ENCODE measurements around the gene IL18R1. TPM values are rescaled to one million over a fixed set of nuclear protein-coding genes. Genes with fewer than 3 reads are reported as not detected.

The IL18R1 gene
- 1 to 10 TPM; 7.0 to 7.7 (median 7.2) TPM for total RNA-seq

- no peaks in the 10 kb centered on the region for H3K27me3 ChIP-seq
- peak within 1 kb of the TSS; percentile 16 to 37 for H3K27ac ChIP-seq
- intact Hi-C loops (cut with DNase I; ENCODE audit: low total_unique reads), result no loop called here
- peak within 1 kb of the TSS; percentile 66 to 72 (median 70) for H3K4me3 ChIP-seq
- H3K9me3 ChIP-seq, result no peaks in the 10 kb centered on the region
- H3K4me1 ChIP-seq, result no peaks in the 10 kb centered on the region
- H3K36me3 ChIP-seq, result no peaks in the 10 kb centered on the region
- TF ChIP-seq POLR2A (IDR thresholded peaks at IDR 0.05) (no peak), POLR2AphosphoS5 (IDR thresholded peaks at IDR 0.05) (peak in 1 of 3 donors; percentile 34), CTCF (IDR thresholded peaks at IDR 0.05) (peak; percentile 36 to 73 (median 42))
- DNase-seq (ENCODE audit: low spot score in 2 of 2), result peak; percentile 42 to 64
Measured at GRCh38 chr2:102355526-102356380, at the start of gene IL18R1. IL18R1 (plus strand) TSS chr2:102355796; CDS start chr2:102362661, 6,865 bp downstream.

GRCh38 chr2:102306125-102306524, 49.5 kb upstream of the IL18R1 start:
- H3K9me3 ChIP-seq, result no peaks in the 10 kb centered on the region
- TF ChIP-seq POLR2A (IDR thresholded peaks at IDR 0.05), result no peak
- no peak for TF ChIP-seq CTCF (IDR thresholded peaks at IDR 0.05)
- no peak for TF ChIP-seq POLR2AphosphoS5 (IDR thresholded peaks at IDR 0.05)
- no peak overlapping the region for H3K27ac ChIP-seq
- no peaks in the 10 kb centered on the region for H3K4me1 ChIP-seq
- H3K4me3 ChIP-seq, result no peak overlapping the region
- intact Hi-C loops (cut with DNase I; ENCODE audit: low total_unique reads), result no loop called here
- DNase-seq (ENCODE audit: low spot score in 2 of 2), result no peak
- H3K36me3 ChIP-seq, result no peaks in the 10 kb centered on the region
- H3K27me3 ChIP-seq, result no peaks in the 10 kb centered on the region

- intact Hi-C loops (cut with DNase I; ENCODE audit: low total_unique reads), result no loop called here
- no peak for DNase-seq (ENCODE audit: low spot score in 2 of 2)
- H3K27ac ChIP-seq, result no peak within 1 kb of the TSS
- H3K27me3 ChIP-seq, result no peaks in the 10 kb centered on the region
- no peaks in the 10 kb centered on the region for H3K9me3 ChIP-seq
- no peaks in the 10 kb centered on the region for H3K36me3 ChIP-seq
- TF ChIP-seq POLR2A (IDR thresholded peaks at IDR 0.05), result no peak
- TF ChIP-seq POLR2AphosphoS5 (IDR thresholded peaks at IDR 0.05), result no peak
- no peak for TF ChIP-seq CTCF (IDR thresholded peaks at IDR 0.05)
- H3K4me3 ChIP-seq, result no peak within 1 kb of the TSS
- no peaks in the 10 kb centered on the region for H3K4me1 ChIP-seq
Measured at GRCh38 chr2:102310964-102311640, 44.5 kb upstream of the IL18R1 start, which contains the start of gene IL1RL1. IL1RL1 (plus strand) TSS chr2:102311563; CDS start chr2:102338265, 26,702 bp downstream.

- Histone ChIP-seq H3K4me3 (no peak overlapping the region), H3K36me3 (no peaks in the 10 kb centered on the region), H3K27ac (no peak overlapping the region), H3K27me3 (no peaks in the 10 kb centered on the region), H3K9me3 (no peaks in the 10 kb centered on the region), H3K4me1 (no peaks in the 10 kb centered on the region)
- intact Hi-C loops (cut with DNase I; ENCODE audit: low total_unique reads), result no loop called here
- TF ChIP-seq POLR2A (IDR thresholded peaks at IDR 0.05), result no peak
- TF ChIP-seq CTCF (IDR thresholded peaks at IDR 0.05), result no peak
- TF ChIP-seq POLR2AphosphoS5 (IDR thresholded peaks at IDR 0.05), result no peak
- no peak for DNase-seq (ENCODE audit: low spot score in 2 of 2)
Measured at GRCh38 chr2:102313025-102313424, 42.6 kb upstream of the IL18R1 start.

- no peak overlapping the region for H3K4me3 ChIP-seq
- no peaks in the 10 kb centered on the region for H3K36me3 ChIP-seq
- no peak overlapping the region for H3K27ac ChIP-seq
- H3K27me3 ChIP-seq, result no peaks in the 10 kb centered on the region
- no peak for DNase-seq (ENCODE audit: low spot score in 2 of 2)
- intact Hi-C loops (cut with DNase I; ENCODE audit: low total_unique reads), result no loop called here
- H3K4me1 ChIP-seq, result no peaks in the 10 kb centered on the region
- no peaks in the 10 kb centered on the region for H3K9me3 ChIP-seq
- no peak for TF ChIP-seq POLR2AphosphoS5 (IDR thresholded peaks at IDR 0.05)
- no peak for TF ChIP-seq CTCF (IDR thresholded peaks at IDR 0.05)
- TF ChIP-seq POLR2A (IDR thresholded peaks at IDR 0.05), result no peak
Measured at GRCh38 chr2:102313471-102313870, 42.1 kb upstream of the IL18R1 start.
